Esophagus muscularis mucosa (tissue), 3 donors: ENCODE results near the gene RBL2.

Source experiments
- CTCF ChIP-seq, 3 experiments: fragments of 200-600 bp in 2 of 3; fragments of 450-650 bp in 1 of 3; sonication (generic) in 2 of 3; IDR thresholded peaks; one replicate each; pipeline ENCODE4 v1.5.1; 2017 to 2019; ENCODE audit warnings: antibody characterized with exemption in 3 of 3, mild to moderate bottlenecking in 2 of 3, moderate library complexity in 1 of 3
- POLR2A ChIP-seq: fragments of 450-650 bp; IDR thresholded peaks from one replicate; pipeline ENCODE4 v1.6.1; 2017; ENCODE audit warnings: antibody characterized with exemption, moderate library complexity, mild to moderate bottlenecking, low read depth

- TF ChIP-seq CTCF (IDR thresholded peaks at IDR 0.05), result no peak
- TF ChIP-seq POLR2A, result no peak
Measured at GRCh38 chr16:53446090-53446489, 11.8 kb downstream of the RBL2 start.
